WERI-Rb-1 (cell line): ENCODE data around the gene SUV39H1.

Experiments
- DNase-seq: peaks from one replicate; pipeline ENCODE4 v3.0.0-alpha.2; 2020
- H3K27ac ChIP-seq: fragments of 250-450 bp; sonication (Bioruptor Pico); 2 replicates; pipeline ENCODE4 v1.5.1; 2020; ENCODE audit warnings: mild to moderate bottlenecking, moderate library complexity
- H3K27me3 ChIP-seq: fragments of 250-450 bp; sonication (Bioruptor Pico); 2 replicates; pipeline ENCODE4 v1.5.1; 2021; ENCODE audit warnings: mild to moderate bottlenecking, low read depth, moderate library complexity; ENCODE audit not compliant: insufficient read depth, severe bottlenecking
- H3K36me3 ChIP-seq: fragments of 250-450 bp; sonication (Bioruptor Pico); 2 replicates; pipeline ENCODE4 v1.5.1; 2020; ENCODE audit warnings: mild to moderate bottlenecking, moderate library complexity
- H3K4me3 ChIP-seq: 2 replicates; pipeline ENCODE4 v1.5.1; 2011; ENCODE audit warnings: low read depth, mild to moderate bottlenecking, control low read depth, low read length
- H3K9me3 ChIP-seq: fragments of 250-450 bp; sonication (Bioruptor Pico); 2 replicates; pipeline ENCODE4 v1.5.1; 2021; ENCODE audit warnings: mild to moderate bottlenecking, moderate library complexity; ENCODE audit not compliant: severe bottlenecking
- CTCF ChIP-seq: IDR thresholded peaks from 2 replicates; pipeline ENCODE4 v1.5.1; 2011; ENCODE audit warnings: low read depth, mild to moderate bottlenecking, control low read depth, inconsistent platforms, low read length

SUV39H1 gene

GRCh38 chrX:48705871-48706270, 9.3 kb downstream of the SUV39H1 start:
- H3K27ac ChIP-seq, result no peak overlapping the region

GRCh38 chrX:48709522-48710112, 13.1 kb downstream of the SUV39H1 start:
- H3K27ac ChIP-seq, result no peak overlapping the region
- H3K27me3 ChIP-seq, result peaks cover 3% of the 10 kb centered on the region
- TF ChIP-seq CTCF, result no peak
- no peak overlapping the region for H3K4me3 ChIP-seq
- H3K36me3 ChIP-seq, result peaks cover 5% of the 10 kb centered on the region
- no peaks in the 10 kb centered on the region for H3K9me3 ChIP-seq
- no peak for DNase-seq

More at GRCh38 chrX:48705871-48706270, 9.3 kb downstream of the SUV39H1 start:
- peaks cover 26% of the 10 kb centered on the region for H3K36me3 ChIP-seq
- H3K4me3 ChIP-seq, result no peak overlapping the region
- H3K9me3 ChIP-seq, result no peaks in the 10 kb centered on the region
- DNase-seq, result no peak
- H3K27me3 ChIP-seq, result peaks cover 3% of the 10 kb centered on the region
- no peak for TF ChIP-seq CTCF

GRCh38 chrX:48711162-48711928, 14.8 kb downstream of the SUV39H1 start:
- H3K27ac ChIP-seq, result no peak overlapping the region
- H3K9me3 ChIP-seq, result no peaks in the 10 kb centered on the region
- peaks cover 5% of the 10 kb centered on the region for H3K36me3 ChIP-seq
- no peak for TF ChIP-seq CTCF
- no peak overlapping the region for H3K4me3 ChIP-seq
- no peak for DNase-seq
- peaks cover 6% of the 10 kb centered on the region for H3K27me3 ChIP-seq

- Histone ChIP-seq H3K27me3 (peaks cover 6% of the 10 kb centered on the region), H3K36me3 (peaks cover 5% of the 10 kb centered on the region; the same call in 1 of the 2 replicates), H3K4me3 (no peak overlapping the region), H3K9me3 (no peaks in the 10 kb centered on the region), H3K27ac (no peak overlapping the region)
- TF ChIP-seq CTCF, result no peak
- DNase-seq, result no peak
Observed at GRCh38 chrX:48711929-48712505, 15.5 kb downstream of the SUV39H1 start.

DNA sequence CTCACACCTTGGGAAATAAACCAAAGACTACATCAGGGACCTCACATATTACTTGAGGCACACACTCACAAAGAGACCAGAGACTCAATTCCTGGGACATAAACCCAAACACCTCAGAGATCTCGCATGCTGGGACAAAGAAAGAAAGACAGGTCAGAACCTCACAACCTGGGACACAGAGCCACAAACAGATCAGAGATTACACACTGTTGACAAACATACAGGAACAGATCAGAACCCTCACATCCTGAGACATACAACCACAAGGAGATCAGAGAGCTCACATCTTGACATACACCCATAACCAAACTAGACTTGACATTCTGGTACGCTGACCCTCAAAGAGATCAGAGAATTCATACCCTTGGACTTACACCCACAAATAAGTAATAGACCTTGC, 17.3 kb downstream of the SUV39H1 start:
- peaks cover 6% of the 10 kb centered on the region for H3K27me3 ChIP-seq
- TF ChIP-seq CTCF, result no peak
- H3K36me3 ChIP-seq, result no peaks in the 10 kb centered on the region; the same call in 1 of the 2 replicates
- H3K4me3 ChIP-seq, result no peak overlapping the region
- H3K9me3 ChIP-seq, result no peaks in the 10 kb centered on the region
- DNase-seq, result no peak
- no peak overlapping the region for H3K27ac ChIP-seq
